BLaER1 (cell line): ENCODE data around the gene MOV10L1.
"Not testable (repeated sequence)": the region's sequence is repeated elsewhere in the genome, so short reads cannot be mapped to it uniquely, and the experiment has no call there.

ENCODE experiments used
- H3K27ac ChIP-seq: shearing (Covaris generic); formaldehyde crosslinking; 2 replicates; pipeline ENCODE4 v1.8.1; 2022
- H3K27me3 ChIP-seq: shearing (Covaris generic); formaldehyde crosslinking; 2 replicates; pipeline ENCODE4 v1.8.1; 2022
- H3K36me3 ChIP-seq: shearing (Covaris generic); formaldehyde crosslinking; 2 replicates; pipeline ENCODE4 v1.8.1; 2022
- H3K4me1 ChIP-seq: shearing (Covaris generic); formaldehyde crosslinking; 2 replicates; pipeline ENCODE4 v1.8.1; 2022
- H3K4me2 ChIP-seq: shearing (Covaris generic); formaldehyde crosslinking; 2 replicates; pipeline ENCODE4 v1.8.1; 2022
- H3K4me3 ChIP-seq: shearing (Covaris generic); formaldehyde crosslinking; 2 replicates; pipeline ENCODE4 v1.8.1; 2022
- H3K9ac ChIP-seq: shearing (Covaris generic); formaldehyde crosslinking; 2 replicates; pipeline ENCODE4 v1.8.1; 2022
- H3K9me3 ChIP-seq: shearing (Covaris generic); formaldehyde crosslinking; 2 replicates; pipeline ENCODE4 v1.8.1; 2022
- H4K20me1 ChIP-seq: shearing (Covaris generic); formaldehyde crosslinking; 2 replicates; pipeline ENCODE4 v1.8.1; 2022
- Cebpa-rat ChIP-seq: shearing (Covaris generic); IDR thresholded peaks from 2 replicates; pipeline ENCODE4 v1.8.1; 2022

MOV10L1 gene

GRCh38 chr22:50144005-50144614 lies 54.3 kb downstream of the MOV10L1 start:
- TF ChIP-seq Cebpa-rat, result no peak
- Histone ChIP-seq H3K27ac (no peak overlapping the region), H3K9me3 (no peaks in the 10 kb centered on the region), H3K4me2 (no peak overlapping the region), H3K4me3 (no peak overlapping the region), H3K9ac (no peak overlapping the region), H3K27me3 (no peaks in the 10 kb centered on the region), H3K4me1 (peaks cover 22% of the 10 kb centered on the region), H3K36me3 (no peaks in the 10 kb centered on the region), H4K20me1 (no peaks in the 10 kb centered on the region)

- Histone ChIP-seq H3K4me3 (no peak overlapping the region), H3K36me3 (no peaks in the 10 kb centered on the region), H3K4me2 (no peak overlapping the region), H3K9ac (no peak overlapping the region), H3K4me1 (peaks cover 19% of the 10 kb centered on the region), H3K27ac (no peak overlapping the region), H3K27me3 (no peaks in the 10 kb centered on the region), H4K20me1 (no peaks in the 10 kb centered on the region), H3K9me3 (no peaks in the 10 kb centered on the region)
- no peak for TF ChIP-seq Cebpa-rat
Measured at GRCh38 chr22:50145721-50146438, 56.1 kb downstream of the MOV10L1 start.

DNA sequence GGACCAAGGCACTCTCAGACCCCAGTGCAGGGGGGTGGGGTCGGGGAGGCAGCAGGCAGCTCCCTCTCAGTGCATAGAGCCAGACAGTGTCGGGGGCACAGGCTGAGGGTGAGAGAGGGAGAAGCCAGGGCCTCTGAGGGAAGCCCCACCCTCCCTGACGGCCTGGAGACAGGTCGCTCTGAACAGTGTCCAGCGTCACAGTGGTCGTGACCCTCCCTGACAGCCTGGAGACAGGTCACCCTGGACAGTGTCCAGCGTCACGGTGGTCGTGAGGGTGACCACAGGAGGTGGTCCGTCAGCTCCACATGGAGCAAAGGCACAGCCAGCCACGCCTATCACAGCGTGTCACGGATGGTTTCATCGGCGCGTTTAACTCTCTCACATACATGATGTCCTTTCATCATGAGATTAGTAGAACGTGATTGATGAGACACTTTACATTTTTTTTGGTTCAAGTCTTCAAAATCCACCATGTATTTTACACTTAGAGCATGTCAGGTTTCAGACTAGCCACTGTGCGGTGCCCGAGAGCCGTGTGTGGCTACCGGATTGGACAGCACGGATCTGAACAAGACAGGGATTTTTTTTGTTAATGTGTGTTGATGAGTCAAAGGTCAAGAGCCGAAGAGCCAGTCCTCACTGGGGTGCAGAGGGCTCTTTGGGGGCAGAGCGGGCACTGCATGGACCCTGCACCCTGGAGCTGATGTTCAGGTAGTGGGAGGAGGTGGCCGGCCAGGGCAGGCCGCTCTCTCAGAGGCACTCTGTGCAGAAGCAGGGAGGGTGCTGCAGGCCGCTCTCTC lies 56.8 kb downstream of the MOV10L1 start:
- Histone ChIP-seq H3K9me3 (no peaks in the 10 kb centered on the region), H3K27ac (no peak overlapping the region), H3K4me2 (no peak overlapping the region), H3K4me1 (peaks cover 19% of the 10 kb centered on the region), H4K20me1 (no peaks in the 10 kb centered on the region), H3K9ac (no peak overlapping the region), H3K36me3 (no peaks in the 10 kb centered on the region), H3K27me3 (no peaks in the 10 kb centered on the region), H3K4me3 (no peak overlapping the region)
- TF ChIP-seq Cebpa-rat, result no peak

DNA sequence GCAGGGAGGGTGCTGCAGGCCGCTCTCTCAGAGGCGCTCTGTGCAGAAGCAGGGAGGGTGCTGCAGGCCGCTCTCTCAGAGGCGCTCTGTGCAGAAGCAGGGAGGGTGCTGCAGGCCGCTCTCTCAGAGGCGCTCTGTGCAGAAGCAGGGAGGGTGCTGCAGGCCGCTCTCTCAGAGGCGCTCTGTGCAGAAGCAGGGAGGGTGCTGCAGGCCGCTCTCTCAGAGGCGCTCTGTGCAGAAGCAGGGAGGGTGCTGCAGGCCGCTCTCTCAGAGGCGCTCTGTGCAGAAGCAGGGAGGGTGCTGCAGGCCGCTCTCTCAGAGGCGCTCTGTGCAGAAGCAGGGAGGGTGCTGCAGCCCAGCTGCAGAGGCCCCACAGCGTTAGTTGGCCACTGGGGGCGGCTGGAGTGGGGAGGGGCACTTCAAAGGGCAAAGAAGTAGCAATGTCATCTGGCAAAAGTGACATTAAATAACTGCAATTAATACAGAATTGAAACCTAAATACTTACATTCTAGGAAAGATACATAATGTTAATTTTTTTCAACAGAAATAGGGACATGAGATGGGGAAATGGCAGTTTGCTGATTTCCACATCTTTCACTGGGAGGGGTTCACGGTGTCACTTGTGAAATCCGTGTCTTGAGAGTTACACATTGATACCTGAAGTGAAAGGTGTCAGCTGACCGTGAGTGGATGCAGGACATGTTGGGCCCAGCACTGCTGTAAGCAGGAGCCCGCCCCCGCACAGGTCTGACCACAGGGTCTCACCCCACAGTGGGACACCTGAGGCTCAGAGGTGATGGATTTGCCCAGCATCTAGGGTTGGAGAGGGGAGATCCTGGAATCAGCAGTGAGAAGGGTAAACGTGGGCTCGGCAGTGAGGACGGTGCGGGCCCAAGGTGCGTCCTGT lies 57.7 kb downstream of the MOV10L1 start:
- not testable (repeated sequence) for H3K9ac ChIP-seq, H4K20me1 ChIP-seq, H3K36me3 ChIP-seq, H3K27me3 ChIP-seq, H3K4me3 ChIP-seq, H3K9me3 ChIP-seq, H3K27ac ChIP-seq
- H3K4me2 ChIP-seq, result peak overlapping the region; percentile 28; the same call in 1 of the 2 replicates
- H3K4me1 ChIP-seq, result peaks cover 19% of the 10 kb centered on the region

DNA sequence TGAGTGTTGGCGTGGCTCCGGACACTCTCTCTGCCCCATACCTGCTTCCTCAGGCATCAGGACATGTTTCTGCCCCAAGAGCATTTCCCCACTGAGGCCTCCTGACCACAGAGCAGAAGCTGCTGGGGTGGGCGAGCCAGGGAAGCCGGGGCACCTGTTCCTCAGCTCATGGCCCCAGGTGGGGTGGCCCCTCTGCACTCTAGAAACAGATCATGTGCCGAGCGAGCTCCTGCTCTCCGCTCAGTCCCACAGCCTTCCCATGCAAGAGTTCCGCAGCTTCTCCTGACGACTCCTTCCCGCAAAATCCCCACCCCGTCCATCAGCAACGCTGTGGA lies 58.3 kb downstream of the MOV10L1 start:
- no peak for TF ChIP-seq Cebpa-rat
- H3K9me3 ChIP-seq, result no peaks in the 10 kb centered on the region
- no peak overlapping the region for H3K27ac ChIP-seq
- no peaks in the 10 kb centered on the region for H3K27me3 ChIP-seq
- H3K9ac ChIP-seq, result no peak overlapping the region
- H3K4me2 ChIP-seq, result peak overlapping the region; percentile 28; the same call in 1 of the 2 replicates
- H3K4me3 ChIP-seq, result no peak overlapping the region
- peaks cover 19% of the 10 kb centered on the region for H3K4me1 ChIP-seq
- H3K36me3 ChIP-seq, result no peaks in the 10 kb centered on the region
- no peaks in the 10 kb centered on the region for H4K20me1 ChIP-seq

DNA sequence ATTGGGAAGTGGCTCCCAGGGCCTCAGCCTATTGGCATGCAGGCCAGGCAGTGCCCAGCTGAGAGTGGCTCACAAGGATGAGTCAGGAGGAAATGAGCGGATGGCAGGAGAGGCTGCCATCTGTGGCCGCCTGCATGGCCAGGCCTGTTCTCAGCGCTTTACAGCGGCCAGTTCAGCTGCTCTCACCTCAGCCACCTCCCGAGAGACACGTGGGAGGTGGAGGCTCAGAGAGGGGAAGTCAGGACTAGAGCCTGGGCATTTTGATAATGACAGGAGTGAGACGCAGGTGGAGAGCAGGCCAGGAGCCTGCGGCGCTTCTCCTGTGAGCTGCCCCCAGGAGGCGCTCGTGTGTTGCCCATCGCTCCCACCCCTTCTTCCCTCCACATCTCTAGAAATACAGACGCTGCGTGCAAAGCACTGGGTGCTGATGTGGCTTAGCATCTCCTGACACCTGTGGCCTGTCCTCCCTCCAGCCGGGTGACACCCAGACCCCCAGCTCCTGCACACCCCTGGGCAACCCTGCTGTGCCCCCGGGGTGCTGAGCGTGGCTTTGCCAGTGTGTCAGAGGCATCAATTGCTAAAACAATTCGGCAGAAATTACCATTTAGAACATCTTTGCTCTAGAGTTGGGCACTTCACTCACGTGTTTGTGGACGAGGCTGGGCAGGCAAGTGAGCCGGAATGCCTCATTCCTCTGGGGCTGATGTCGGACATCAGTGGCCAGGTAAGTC lies 59.4 kb downstream of the MOV10L1 start:
- H3K27me3 ChIP-seq, result no peaks in the 10 kb centered on the region
- H3K27ac ChIP-seq, result no peak overlapping the region
- peak overlapping the region; percentile 42 for H3K4me2 ChIP-seq
- no peaks in the 10 kb centered on the region for H4K20me1 ChIP-seq
- peaks cover 19% of the 10 kb centered on the region for H3K4me1 ChIP-seq
- H3K9ac ChIP-seq, result no peak overlapping the region
- no peak overlapping the region for H3K4me3 ChIP-seq
- H3K36me3 ChIP-seq, result no peaks in the 10 kb centered on the region
- H3K9me3 ChIP-seq, result no peaks in the 10 kb centered on the region
- no peak for TF ChIP-seq Cebpa-rat

GRCh38 chr22:50150161-50151129 lies 60.6 kb downstream of the MOV10L1 start:
- no peaks in the 10 kb centered on the region for H3K9me3 ChIP-seq
- peaks cover 19% of the 10 kb centered on the region for H3K4me1 ChIP-seq
- H3K36me3 ChIP-seq, result no peaks in the 10 kb centered on the region
- TF ChIP-seq Cebpa-rat, result no peak
- no peak overlapping the region for H3K4me2 ChIP-seq
- no peak overlapping the region for H3K27ac ChIP-seq
- H3K4me3 ChIP-seq, result no peak overlapping the region
- no peak overlapping the region for H3K9ac ChIP-seq
- H3K27me3 ChIP-seq, result no peaks in the 10 kb centered on the region
- H4K20me1 ChIP-seq, result no peaks in the 10 kb centered on the region
